Raji (cell line): ENCODE results near the gene CADM1.

Experiments
- POLR2A ChIP-seq: IDR thresholded peaks from 2 replicates; pipeline ENCODE4 v1.6.1; 2011; ENCODE audit warnings: low read depth, low read length, control low read depth; ENCODE audit not compliant: insufficient read depth

The CADM1 gene

DNA sequence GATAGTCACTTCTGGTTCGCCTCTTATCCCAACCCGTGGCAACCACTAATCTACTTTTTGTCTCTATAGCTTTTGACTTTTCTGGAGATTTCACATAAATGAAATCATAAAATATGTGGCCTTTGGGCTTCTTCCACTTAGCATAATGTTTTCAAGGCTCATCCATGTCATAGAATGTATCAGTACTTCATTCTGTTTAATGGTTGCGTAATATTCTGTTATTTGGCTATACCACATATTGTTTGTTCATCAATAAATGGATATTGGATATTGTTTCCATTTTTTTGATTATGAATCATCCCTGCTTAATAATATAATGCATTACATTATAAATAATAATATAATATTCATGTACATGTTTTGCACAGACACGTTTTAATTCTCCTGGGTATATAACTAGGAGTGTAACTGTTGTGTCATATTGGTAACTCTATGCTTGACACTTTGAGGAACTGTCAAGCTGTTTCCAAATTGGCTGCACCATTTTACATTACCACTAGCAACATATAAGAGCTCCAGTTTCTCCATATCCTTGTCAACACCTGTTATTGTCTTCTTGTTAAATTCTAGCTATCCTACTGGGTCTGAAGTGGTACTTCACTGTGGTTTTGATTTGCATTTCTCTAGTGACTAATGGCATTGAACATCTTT, 181.5 kb downstream of the CADM1 start:
- no peak for TF ChIP-seq POLR2A

DNA sequence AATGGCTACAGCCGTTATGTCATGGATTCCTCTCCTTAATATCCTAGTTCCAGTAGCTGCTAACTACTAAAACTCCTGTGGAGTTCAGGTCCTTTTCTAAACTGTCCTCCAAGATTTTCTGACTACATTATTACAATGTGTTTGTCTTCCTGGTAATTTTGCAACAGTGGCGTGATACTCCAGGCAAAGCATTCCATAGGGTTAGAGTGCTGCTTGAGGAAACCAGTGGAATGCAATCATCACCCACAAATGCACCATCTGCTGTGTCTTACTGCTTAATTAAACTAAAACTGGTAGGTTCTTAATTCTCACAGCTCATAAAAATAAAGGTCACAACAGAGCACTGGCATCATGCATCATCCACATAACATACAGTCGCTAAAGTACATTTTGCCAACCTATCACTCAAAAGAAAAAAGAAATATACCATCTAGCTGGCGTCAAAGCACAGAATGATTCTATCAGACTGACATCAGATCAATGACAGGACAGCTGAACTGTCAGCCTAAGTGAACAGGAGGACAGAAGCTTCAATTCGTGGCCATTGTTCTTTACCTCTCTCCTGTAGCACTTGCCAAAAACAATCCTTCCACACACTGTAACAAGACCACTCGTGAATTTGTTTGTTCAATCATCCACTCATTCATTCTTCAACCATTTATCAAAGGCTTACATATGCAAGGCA, 182.5 kb downstream of the CADM1 start:
- no peak for TF ChIP-seq POLR2A

DNA sequence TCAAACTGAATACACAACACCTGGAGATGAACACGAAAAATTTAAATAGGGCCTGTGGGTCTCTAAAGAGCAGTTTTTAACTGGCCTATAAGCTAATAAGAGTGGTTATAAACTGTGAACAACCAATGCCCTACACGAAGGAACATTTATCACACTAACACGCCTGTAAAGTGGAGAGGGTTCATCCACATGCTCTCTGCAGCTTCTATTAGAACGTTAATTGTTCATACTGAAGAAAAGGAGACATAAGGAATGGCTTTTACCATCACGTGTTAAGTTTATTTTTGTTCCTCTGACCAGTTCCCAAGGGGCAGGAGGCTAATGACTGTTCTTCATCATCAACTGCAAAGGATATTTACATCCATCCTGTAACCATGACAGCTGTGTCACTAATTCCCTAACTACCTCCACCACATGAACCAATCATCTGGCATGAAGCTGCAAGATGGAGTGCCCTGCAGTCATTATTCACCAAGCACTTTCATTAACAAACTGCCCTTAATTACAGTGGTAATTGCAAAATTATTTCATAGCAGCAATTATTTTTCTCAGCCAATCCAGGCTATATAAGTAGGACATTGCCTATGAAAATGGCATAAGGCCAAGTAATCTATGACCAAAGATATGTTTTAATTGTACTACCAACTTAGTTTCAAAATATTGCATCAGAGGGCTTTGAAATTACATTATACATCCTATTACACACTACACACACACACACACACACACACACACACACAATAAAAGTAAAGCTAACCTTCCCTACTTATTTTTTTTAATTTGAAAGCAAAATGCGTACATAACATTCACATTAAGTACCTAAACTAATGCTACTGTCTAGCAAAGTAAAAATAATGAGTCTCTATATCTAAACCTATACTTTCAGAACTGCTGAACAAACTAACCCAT, 186.7 kb downstream of the CADM1 start:
- no peak for TF ChIP-seq POLR2A

DNA sequence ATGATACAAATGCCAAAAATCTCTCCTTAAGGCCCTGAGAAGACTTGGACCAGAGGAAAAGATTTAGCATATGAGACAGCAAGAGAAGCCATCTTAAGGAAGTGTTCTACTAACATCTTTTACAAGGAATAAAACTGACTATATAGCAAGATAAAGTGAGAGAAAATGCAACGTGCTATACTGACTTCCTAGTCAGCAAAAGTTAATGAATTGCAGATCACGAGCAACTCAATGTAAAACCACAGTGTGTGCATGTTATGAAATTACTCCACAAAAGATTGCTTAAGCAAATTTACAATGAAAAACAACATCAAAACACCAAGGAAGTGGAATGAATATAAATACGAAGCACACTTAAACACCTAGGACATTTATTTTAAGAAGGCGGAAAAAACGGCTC, 187.5 kb downstream of the CADM1 start:
- no peak for TF ChIP-seq POLR2A

DNA sequence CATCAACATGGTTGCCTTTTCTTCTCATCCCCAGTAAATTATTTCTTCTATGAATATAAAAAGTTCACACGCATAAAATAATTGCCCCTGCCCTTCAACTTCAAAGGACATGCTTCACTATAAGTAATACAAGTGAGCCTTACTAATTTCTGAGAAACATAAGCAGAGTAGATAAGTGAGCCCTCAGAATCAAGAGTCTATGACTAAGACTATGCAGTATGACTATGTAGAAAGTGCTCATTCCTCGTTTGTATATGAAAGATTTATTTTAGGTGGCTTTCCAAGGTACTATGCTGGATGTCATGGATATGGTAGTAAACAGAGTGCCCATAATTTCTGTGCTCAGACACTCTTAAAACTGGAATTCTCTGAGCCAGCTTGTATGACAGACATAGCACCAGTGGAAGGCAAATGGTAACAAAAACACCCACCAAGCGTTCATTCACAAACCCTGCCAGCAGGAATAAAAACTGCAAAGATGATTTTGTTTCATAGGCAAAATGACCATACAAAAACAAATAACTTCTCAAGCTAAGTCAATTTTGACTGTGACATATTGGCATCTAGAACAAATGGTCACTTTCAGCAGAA, 189.8 kb downstream of the CADM1 start:
- TF ChIP-seq POLR2A = no peak

DNA sequence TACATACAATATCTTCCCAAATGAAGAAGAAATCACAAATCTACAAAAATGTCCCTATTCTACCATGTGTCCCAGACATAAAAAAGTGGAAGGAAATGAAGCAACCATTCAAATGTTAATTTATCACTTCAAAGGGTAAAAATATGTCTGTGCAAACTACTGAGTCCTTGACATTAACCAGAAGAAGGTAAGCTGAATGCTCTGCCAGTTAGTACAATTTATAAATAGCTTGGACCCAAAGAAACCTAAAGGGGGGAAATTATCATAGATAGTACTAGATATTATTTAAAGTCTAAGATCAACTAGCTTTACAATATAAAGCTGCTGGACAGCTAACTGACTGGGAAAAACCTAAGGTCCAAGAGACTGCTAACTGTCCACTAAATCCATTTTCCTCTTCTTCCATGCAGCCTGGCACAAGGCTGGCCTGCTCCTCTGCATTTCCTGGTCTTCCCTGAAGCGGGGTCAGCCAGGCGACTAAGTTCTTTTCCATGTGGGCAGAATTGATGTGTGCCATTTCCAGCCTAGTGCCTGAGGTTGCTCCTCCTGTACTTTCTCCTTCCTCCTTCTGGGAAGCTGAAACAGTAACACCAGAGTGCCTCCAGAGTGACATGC, 190.9 kb downstream of the CADM1 start:
- TF ChIP-seq POLR2A = no peak

DNA sequence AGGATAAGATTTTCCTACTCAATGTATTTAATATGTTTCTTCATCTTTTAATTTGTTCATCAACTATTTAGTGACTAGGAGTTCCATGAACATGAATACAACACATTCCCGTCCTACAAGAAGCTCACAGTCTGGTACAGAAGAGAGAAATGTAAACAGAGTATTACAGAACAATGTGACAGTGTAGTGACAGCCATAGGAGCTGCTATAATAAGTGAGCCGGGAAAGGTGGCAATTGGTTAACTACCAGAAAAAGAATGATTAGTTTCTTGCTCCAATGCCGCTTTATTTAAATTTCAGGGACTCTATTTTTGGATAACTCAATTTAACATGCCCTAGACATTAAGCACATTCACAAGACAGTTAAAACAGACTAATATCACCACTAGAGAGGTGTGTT, 192.3 kb downstream of the CADM1 start:
- TF ChIP-seq POLR2A = no peak

DNA sequence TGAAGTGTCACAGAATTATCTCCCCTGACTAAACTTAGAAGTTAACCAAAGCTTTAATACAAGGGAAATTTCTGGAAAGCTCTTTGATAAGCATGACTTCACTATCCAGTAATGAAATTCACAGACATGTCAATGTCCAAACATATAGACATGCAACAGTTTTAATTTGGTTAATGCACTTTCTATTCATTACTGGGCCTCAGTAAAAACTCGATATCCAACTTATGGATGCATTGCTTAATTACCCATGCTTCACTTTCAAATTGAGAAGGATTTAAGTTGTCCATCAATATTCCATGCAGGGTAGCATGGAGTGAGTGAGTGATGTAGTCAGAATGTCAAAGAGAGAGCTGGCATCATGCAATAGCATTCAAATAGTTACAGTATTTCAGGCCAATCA, 197.5 kb downstream of the CADM1 start:
- TF ChIP-seq POLR2A = no peak

DNA sequence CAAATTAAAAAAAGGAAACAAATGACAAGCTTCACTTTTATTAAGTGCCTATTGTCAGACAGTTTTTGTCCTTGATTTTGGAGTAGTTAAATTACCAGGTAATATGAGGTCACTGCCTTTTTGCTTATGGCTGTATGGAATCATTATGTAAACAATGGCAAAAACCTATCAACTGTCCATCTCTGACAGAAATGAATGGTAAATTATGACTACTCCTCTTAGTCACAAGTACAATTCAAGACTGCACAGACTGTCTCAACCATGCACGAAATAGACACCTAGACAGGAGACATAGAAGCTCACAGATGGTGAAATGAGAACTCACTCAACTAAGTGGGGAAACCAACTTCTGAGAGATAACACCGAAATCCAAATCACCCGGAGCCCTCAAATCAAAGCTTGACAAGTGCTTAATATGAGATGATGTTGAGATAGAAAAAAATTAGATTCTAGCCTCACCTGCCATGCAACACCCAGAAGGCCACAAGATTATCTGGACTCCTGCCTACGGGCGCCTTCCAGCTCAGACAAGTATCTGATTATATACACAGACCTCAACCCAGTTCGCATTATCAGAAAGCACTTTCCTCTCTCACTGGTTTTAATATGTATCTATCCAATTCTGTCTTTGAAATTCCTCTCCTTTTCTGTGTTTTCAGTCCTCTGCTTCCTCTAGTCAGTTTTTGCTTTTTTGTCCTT, 199.3 kb downstream of the CADM1 start:
- no peak for TF ChIP-seq POLR2A

DNA sequence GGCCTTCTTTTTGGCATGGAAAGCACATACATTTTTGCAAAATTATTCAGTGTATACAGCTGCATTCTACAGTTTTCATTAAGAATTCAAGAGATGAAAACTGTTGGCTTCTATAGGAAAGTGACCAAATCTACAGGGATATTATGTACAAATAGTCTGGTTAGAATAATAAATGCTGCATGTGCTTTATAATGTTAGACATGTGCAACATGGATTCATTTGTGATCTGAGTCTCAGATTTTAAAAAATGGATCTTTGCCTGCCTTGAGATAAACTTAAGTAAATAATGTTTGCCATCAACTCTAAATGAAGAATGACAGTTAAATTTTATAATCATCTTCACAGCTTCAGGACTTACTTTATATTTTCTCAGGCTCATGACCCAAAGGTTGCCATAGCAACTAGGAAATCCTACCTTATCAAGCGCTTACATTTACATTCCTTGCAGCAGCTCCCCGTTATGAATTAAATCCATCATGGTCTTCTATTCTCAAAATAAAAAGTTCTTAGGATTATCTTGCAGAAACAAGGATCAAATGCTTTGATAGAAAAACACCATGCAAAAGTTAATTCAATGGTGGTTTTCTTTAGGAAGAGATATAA, 200.2 kb downstream of the CADM1 start:
- TF ChIP-seq POLR2A = no peak

DNA sequence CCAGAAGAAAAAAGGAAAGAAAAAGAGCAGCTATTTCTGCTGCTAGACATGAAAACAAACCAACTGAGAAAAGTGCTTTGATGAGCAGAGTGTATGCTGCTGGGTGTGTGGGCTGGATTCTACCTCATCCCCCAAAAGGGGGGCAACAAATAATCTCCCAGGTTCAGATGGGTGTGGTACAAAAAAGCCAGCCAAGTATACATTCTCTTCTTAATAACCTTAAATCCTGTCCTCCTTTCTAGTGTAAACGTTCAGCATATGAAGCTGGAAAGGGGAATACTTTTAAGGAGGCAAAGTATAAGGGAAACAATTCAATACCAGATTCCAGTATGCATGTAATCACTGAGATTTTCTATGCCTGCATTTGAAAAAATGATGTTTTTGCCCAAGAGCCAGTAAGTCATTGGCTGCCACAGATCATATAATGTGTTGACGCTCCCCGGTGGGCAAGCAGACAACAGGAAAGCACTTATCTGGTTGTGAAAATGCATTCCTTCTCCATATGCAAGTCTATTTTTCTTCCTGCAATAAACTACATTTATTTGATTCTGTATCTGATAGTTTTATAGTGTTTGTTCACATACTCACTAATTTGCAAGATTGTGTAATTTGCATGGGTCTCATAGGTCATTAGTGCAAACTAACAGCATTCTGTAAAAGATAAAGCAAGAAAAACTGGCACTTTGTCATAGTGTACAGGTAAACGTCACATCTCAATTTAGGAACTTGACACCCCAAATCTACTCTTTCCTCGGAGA, 201.1 kb downstream of the CADM1 start:
- TF ChIP-seq POLR2A = no peak

DNA sequence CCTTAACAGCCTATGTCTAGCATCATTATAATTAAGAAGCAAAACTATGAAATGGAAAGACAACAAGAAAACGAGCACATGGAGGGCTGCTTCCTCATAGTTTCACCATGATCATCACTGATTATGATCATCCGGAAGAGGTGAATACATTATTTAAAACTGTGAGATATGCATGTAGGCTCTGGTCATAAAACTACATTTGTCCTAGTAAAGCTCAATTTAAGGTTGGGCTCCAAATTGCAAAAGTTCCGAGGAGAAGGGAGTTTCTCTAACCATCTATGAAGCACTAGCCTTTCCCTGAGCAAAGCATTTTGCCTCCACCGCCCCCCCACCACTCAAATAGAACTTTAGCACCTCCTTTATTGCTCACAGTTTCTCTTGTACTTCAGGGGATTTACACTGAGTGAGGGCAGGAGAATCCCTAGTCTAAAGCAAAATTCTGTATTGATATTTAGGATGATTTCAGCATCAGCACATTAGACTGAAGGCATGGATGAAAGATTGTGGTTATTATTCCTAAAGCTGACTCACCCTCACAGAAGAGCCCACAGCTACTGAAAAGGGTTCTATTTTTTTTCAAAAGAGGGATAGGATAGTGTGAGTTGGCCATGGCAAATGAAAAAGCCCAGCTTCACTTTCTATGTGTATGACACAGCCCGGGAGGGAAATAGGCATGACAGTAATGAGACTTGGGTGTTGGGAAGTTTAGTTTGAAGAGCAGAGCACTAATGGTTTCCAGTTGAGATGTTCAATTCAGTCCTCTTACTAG, 203.4 kb downstream of the CADM1 start:
- no peak for TF ChIP-seq POLR2A
